HG03060 (cell line): Measurements from ENCODE around the gene RTKN.
A peak's percentile ranks its signal among the peaks of the same experiment; 100 is the strongest.
"Not testable (repeated sequence)": the region's sequence is repeated elsewhere in the genome, so short reads cannot be mapped to it uniquely, and the experiment has no call there.

ENCODE experiments used
- ATAC-seq: cut with Tn5 transposase; IDR thresholded peaks from one replicate; pipeline ENCODE4 v1.9.1; 2021; ENCODE audit warnings: low read depth, moderate number of reproducible peaks; ENCODE audit not compliant: unreplicated experiment

RTKN gene

GRCh38 chr2:74441690-74442482 lies at the start of gene RTKN:
RTKN (minus strand) TSS chr2:74441937; CDS start chr2:74441816, 121 bp downstream.
- ATAC-seq, result no peak

- ATAC-seq, result no peak
Observed at GRCh38 chr2:74489906-74490305, 48.2 kb upstream of the RTKN start.

GRCh38 chr2:74488643-74489481 lies 47.1 kb upstream of the RTKN start:
- ATAC-seq, result no peak

GRCh38 chr2:74486141-74486540 lies 44.4 kb upstream of the RTKN start:
- ATAC-seq, result no peak

- ATAC-seq, result not testable (repeated sequence)
Observed at GRCh38 chr2:74483675-74484164, 42.0 kb upstream of the RTKN start.

GRCh38 chr2:74482801-74483674 lies 41.3 kb upstream of the RTKN start, which contains the start of the genes CCDC142 and TTC31:
CCDC142 (minus strand) TSS chr2:74482998; CDS start chr2:74482837, 161 bp downstream.
TTC31 (plus strand) TSS chr2:74483081; CDS start chr2:74483096, 15 bp downstream.
- ATAC-seq, result peak; percentile 72

GRCh38 chr2:74481961-74482800 lies 40.4 kb upstream of the RTKN start:
- ATAC-seq, result peak; percentile 13

GRCh38 chr2:74481431-74481830 lies 39.7 kb upstream of the RTKN start:
- ATAC-seq, result no peak

GRCh38 chr2:74474899-74475298 lies 33.2 kb upstream of the RTKN start:
- ATAC-seq, result no peak

GRCh38 chr2:74474481-74474880 lies 32.7 kb upstream of the RTKN start:
- no peak for ATAC-seq

GRCh38 chr2:74472945-74473258 lies 31.2 kb upstream of the RTKN start:
- no peak for ATAC-seq

- ATAC-seq, result peak; percentile 55
Observed at GRCh38 chr2:74472086-74472944, 30.6 kb upstream of the RTKN start, which contains the start of gene MRPL53. MRPL53 (minus strand) TSS chr2:74472680; CDS start chr2:74472660, 20 bp downstream.

GRCh38 chr2:74471332-74472065 lies 29.8 kb upstream of the RTKN start:
- ATAC-seq, result no peak

- ATAC-seq, result not testable (repeated sequence)
Observed at GRCh38 chr2:74470742-74471141, 29.0 kb upstream of the RTKN start.

- ATAC-seq, result no peak
Observed at GRCh38 chr2:74464406-74464805, 22.7 kb upstream of the RTKN start.

GRCh38 chr2:74462786-74463105 lies 21.0 kb upstream of the RTKN start:
- no peak for ATAC-seq

GRCh38 chr2:74462054-74462785 lies 20.5 kb upstream of the RTKN start:
- ATAC-seq, result no peak
